ENCODE measurements around the gene EXT2.

Gene EXT2

GRCh38 chr11:44257338-44258189, 162.1 kb downstream of the EXT2 start:
- H3K36me3 ChIP-seq (ENCODE audit: control insufficient read depth in 1 of 2, insufficient read depth in 2 of 2, low read depth in 1 of 2, low read length in 2 of 2), result peaks cover 0 to 5% of the 10 kb centered on the region in 2 experiments
- H3K4me2 ChIP-seq (ENCODE audit: low read length, poor library complexity, severe bottlenecking), result no peak overlapping the region
- no peak overlapping the region for H3K18ac ChIP-seq (ENCODE audit: low read depth in 1 of 2, low read length in 2 of 2)
- no peaks in the 10 kb centered on the region for H3K4me1 ChIP-seq (ENCODE audit: control insufficient read depth, insufficient read depth, low read depth, low read length)
- no peak overlapping the region for H2BK5ac ChIP-seq (ENCODE audit: low read depth, low read length, poor library complexity, severe bottlenecking)
- H2BK12ac ChIP-seq (ENCODE audit: low read length in 2 of 2), result no peak overlapping the region
- peaks cover 11% of the 10 kb centered on the region for H3K9me3 ChIP-seq (ENCODE audit: control insufficient read depth, low read length)
- no peak overlapping the region for H3K9ac ChIP-seq (ENCODE audit: low read length)
- no peak overlapping the region for H2AK5ac ChIP-seq (ENCODE audit: low read length, severe bottlenecking)
- H3K79me1 ChIP-seq (replicated peaks; ENCODE audit: low read length, poor library complexity, severe bottlenecking), result no peaks in the 10 kb centered on the region
- H3K4ac ChIP-seq (ENCODE audit: low read depth in 1 of 2, low read length in 2 of 2), result no peak overlapping the region
- H3K27ac ChIP-seq (ENCODE audit: low read length, poor library complexity, severe bottlenecking), result no peak overlapping the region
- no peak overlapping the region for H2BK120ac ChIP-seq (ENCODE audit: low read depth, low read length)
- no peak overlapping the region for H3K4me3 ChIP-seq (ENCODE audit: insufficient read depth in 1 of 2, low read depth in 1 of 2, low read length in 2 of 2)
- no peak for DNase-seq
- H3K23ac ChIP-seq (ENCODE audit: low read length in 2 of 2), result no peak overlapping the region
- peaks cover 0 to 19% of the 10 kb centered on the region in 2 experiments for H3K27me3 ChIP-seq (ENCODE audit: control insufficient read depth in 1 of 2, insufficient read depth in 1 of 2, low read length in 2 of 2)
- no peak overlapping the region for H4K8ac ChIP-seq (ENCODE audit: low read length)
- H2AFZ ChIP-seq (ENCODE audit: low read depth, low read length), result no peak overlapping the region
- no peak overlapping the region for H4K91ac ChIP-seq (ENCODE audit: low read length)
- H3K14ac ChIP-seq (ENCODE audit: low read length in 2 of 2), result no peak overlapping the region
- 95% methylated on average over 8 of the region's 8 CpGs for WGBS
- no peak overlapping the region for H2BK15ac ChIP-seq (ENCODE audit: low read depth, poor library complexity, severe bottlenecking)

GRCh38 chr11:44258190-44258489, 162.7 kb downstream of the EXT2 start:
- DNase-seq, result peak; percentile 26
- Histone ChIP-seq H2BK120ac (ENCODE audit: low read depth, low read length) (no peak overlapping the region), H2BK5ac (ENCODE audit: low read depth, low read length, poor library complexity, severe bottlenecking) (no peak overlapping the region), H3K9me3 (ENCODE audit: control insufficient read depth, low read length) (peaks cover 6% of the 10 kb centered on the region), H2BK12ac (ENCODE audit: low read length in 2 of 2) (no peak overlapping the region), H3K23ac (ENCODE audit: low read length in 2 of 2) (no peak overlapping the region), H2AK5ac (ENCODE audit: low read length, severe bottlenecking) (no peak overlapping the region), H3K4me1 (ENCODE audit: control insufficient read depth, insufficient read depth, low read depth, low read length) (no peaks in the 10 kb centered on the region), H3K9ac (ENCODE audit: low read length) (no peak overlapping the region), H3K36me3 (ENCODE audit: control insufficient read depth in 1 of 2, insufficient read depth in 2 of 2, low read depth in 1 of 2, low read length in 2 of 2) (peaks cover 0 to 5% of the 10 kb centered on the region in 2 experiments), H4K91ac (ENCODE audit: low read length) (no peak overlapping the region), H3K4me3 (ENCODE audit: insufficient read depth in 1 of 2, low read depth in 1 of 2, low read length in 2 of 2) (no peak overlapping the region), H3K18ac (ENCODE audit: low read depth in 1 of 2, low read length in 2 of 2) (no peak overlapping the region), H3K4me2 (ENCODE audit: low read length, poor library complexity, severe bottlenecking) (no peak overlapping the region), H3K27me3 (ENCODE audit: control insufficient read depth in 1 of 2, insufficient read depth in 1 of 2, low read length in 2 of 2) (peaks cover 0 to 19% of the 10 kb centered on the region in 2 experiments), H3K14ac (ENCODE audit: low read length in 2 of 2) (no peak overlapping the region), H2AFZ (ENCODE audit: low read depth, low read length) (no peak overlapping the region), H3K4ac (ENCODE audit: low read depth in 1 of 2, low read length in 2 of 2) (no peak overlapping the region), H3K27ac (ENCODE audit: low read length, poor library complexity, severe bottlenecking) (no peak overlapping the region), H2BK15ac (ENCODE audit: low read depth, poor library complexity, severe bottlenecking) (no peak overlapping the region), H4K8ac (ENCODE audit: low read length) (no peak overlapping the region), H3K79me1 (replicated peaks; ENCODE audit: low read length, poor library complexity, severe bottlenecking) (no peaks in the 10 kb centered on the region)
- 68% methylated on average over 5 of the region's 5 CpGs for WGBS

GRCh38 chr11:44258839-44259420, 163.5 kb downstream of the EXT2 start:
- Histone ChIP-seq H3K4me1 (ENCODE audit: control insufficient read depth, insufficient read depth, low read depth, low read length) (no peaks in the 10 kb centered on the region), H3K4me2 (ENCODE audit: low read length, poor library complexity, severe bottlenecking) (no peak overlapping the region), H3K4me3 (ENCODE audit: insufficient read depth in 1 of 2, low read depth in 1 of 2, low read length in 2 of 2) (no peak overlapping the region), H2BK15ac (ENCODE audit: low read depth, poor library complexity, severe bottlenecking) (no peak overlapping the region), H2BK5ac (ENCODE audit: low read depth, low read length, poor library complexity, severe bottlenecking) (no peak overlapping the region), H3K79me1 (replicated peaks; ENCODE audit: low read length, poor library complexity, severe bottlenecking) (no peaks in the 10 kb centered on the region), H3K9me3 (ENCODE audit: control insufficient read depth, low read length) (no peaks in the 10 kb centered on the region), H2BK12ac (ENCODE audit: low read length in 2 of 2) (no peak overlapping the region), H2AFZ (ENCODE audit: low read depth, low read length) (no peak overlapping the region), H3K27me3 (ENCODE audit: control insufficient read depth in 1 of 2, insufficient read depth in 1 of 2, low read length in 2 of 2) (peaks cover 0 to 19% of the 10 kb centered on the region in 2 experiments), H3K9ac (ENCODE audit: low read length) (no peak overlapping the region), H3K14ac (ENCODE audit: low read length in 2 of 2) (no peak overlapping the region), H3K23ac (ENCODE audit: low read length in 2 of 2) (no peak overlapping the region), H3K27ac (ENCODE audit: low read length, poor library complexity, severe bottlenecking) (no peak overlapping the region), H4K91ac (ENCODE audit: low read length) (no peak overlapping the region), H3K18ac (ENCODE audit: low read depth in 1 of 2, low read length in 2 of 2) (no peak overlapping the region), H3K36me3 (ENCODE audit: control insufficient read depth in 1 of 2, insufficient read depth in 2 of 2, low read depth in 1 of 2, low read length in 2 of 2) (peaks cover 0 to 5% of the 10 kb centered on the region in 2 experiments), H4K8ac (ENCODE audit: low read length) (no peak overlapping the region), H2BK120ac (ENCODE audit: low read depth, low read length) (no peak overlapping the region), H2AK5ac (ENCODE audit: low read length, severe bottlenecking) (no peak overlapping the region), H3K4ac (ENCODE audit: low read depth in 1 of 2, low read length in 2 of 2) (no peak overlapping the region)
- DNase-seq, result no peak
- WGBS, result 99% methylated on average over 5 of the region's 5 CpGs

GRCh38 chr11:44260081-44260480, 164.6 kb downstream of the EXT2 start:
- WGBS, result 91% methylated on average over 4 of the region's 4 CpGs
- no peak overlapping the region for H3K4ac ChIP-seq (ENCODE audit: low read depth in 1 of 2, low read length in 2 of 2)
- H2AK5ac ChIP-seq (ENCODE audit: low read length, severe bottlenecking), result no peak overlapping the region
- no peak overlapping the region for H2BK5ac ChIP-seq (ENCODE audit: low read depth, low read length, poor library complexity, severe bottlenecking)
- no peak overlapping the region for H3K14ac ChIP-seq (ENCODE audit: low read length in 2 of 2)
- DNase-seq, result no peak
- H4K8ac ChIP-seq (ENCODE audit: low read length), result no peak overlapping the region
- H2BK12ac ChIP-seq (ENCODE audit: low read length in 2 of 2), result no peak overlapping the region
- H2BK120ac ChIP-seq (ENCODE audit: low read depth, low read length), result no peak overlapping the region
- no peak overlapping the region for H2AFZ ChIP-seq (ENCODE audit: low read depth, low read length)
- no peak overlapping the region for H3K23ac ChIP-seq (ENCODE audit: low read length in 2 of 2)
- H3K18ac ChIP-seq (ENCODE audit: low read depth in 1 of 2, low read length in 2 of 2), result no peak overlapping the region
- no peak overlapping the region for H4K91ac ChIP-seq (ENCODE audit: low read length)
- H3K9ac ChIP-seq (ENCODE audit: low read length), result no peak overlapping the region
- H3K4me3 ChIP-seq (ENCODE audit: insufficient read depth in 1 of 2, low read depth in 1 of 2, low read length in 2 of 2), result no peak overlapping the region
- H3K27ac ChIP-seq (ENCODE audit: low read length, poor library complexity, severe bottlenecking), result no peak overlapping the region
- no peaks in the 10 kb centered on the region for H3K9me3 ChIP-seq (ENCODE audit: control insufficient read depth, low read length)
- H3K4me1 ChIP-seq (ENCODE audit: control insufficient read depth, insufficient read depth, low read depth, low read length), result no peaks in the 10 kb centered on the region
- peaks cover 0 to 5% of the 10 kb centered on the region in 2 experiments for H3K36me3 ChIP-seq (ENCODE audit: control insufficient read depth in 1 of 2, insufficient read depth in 2 of 2, low read depth in 1 of 2, low read length in 2 of 2)
- H3K79me1 ChIP-seq (replicated peaks; ENCODE audit: low read length, poor library complexity, severe bottlenecking), result no peaks in the 10 kb centered on the region
- no peak overlapping the region for H3K4me2 ChIP-seq (ENCODE audit: low read length, poor library complexity, severe bottlenecking)
- no peak overlapping the region for H2BK15ac ChIP-seq (ENCODE audit: low read depth, poor library complexity, severe bottlenecking)
- H3K27me3 ChIP-seq (ENCODE audit: control insufficient read depth in 1 of 2, insufficient read depth in 1 of 2, low read length in 2 of 2), result peaks cover 0 to 21% of the 10 kb centered on the region in 2 experiments
